HL-60 (cell line): ENCODE measurements around the gene ITGA6.
A peak's percentile ranks its signal among the peaks of the same experiment; 100 is the strongest.

Source experiments
- DNase-seq, 2 experiments: peaks; one replicate each; pipeline ENCODE4 v3.0.0-alpha.2; 2010 to 2020; ENCODE audit warnings: low read depth in 1 of 2, low spot score in 1 of 2
- H3K27ac ChIP-seq: fragments of 250-450 bp; sonication (Bioruptor Pico); replicated peaks from 2 replicates; pipeline ENCODE4 v1.5.1; 2020; ENCODE audit warnings: mild to moderate bottlenecking, moderate library complexity
- H3K27me3 ChIP-seq: fragments of 250-450 bp; sonication (Bioruptor Pico); 2 replicates; pipeline ENCODE4 v1.5.1; 2021; ENCODE audit warnings: mild to moderate bottlenecking, moderate library complexity; ENCODE audit not compliant: insufficient read depth, poor library complexity, severe bottlenecking
- H3K4me3 ChIP-seq: replicated peaks from 2 replicates; pipeline ENCODE4 v1.5.1; 2011; ENCODE audit warnings: mild to moderate bottlenecking, control low read depth, low read length; ENCODE audit not compliant: insufficient read depth
- CTCF ChIP-seq: IDR thresholded peaks from one replicate; pipeline ENCODE4 v1.5.1; 2011; ENCODE audit warnings: low read length, control low read depth, inconsistent platforms; ENCODE audit not compliant: insufficient read depth
- GABPA ChIP-seq: IDR thresholded peaks from 2 replicates; pipeline ENCODE4 v1.6.1; 2012; ENCODE audit warnings: low read depth
- POLR2AphosphoS5 ChIP-seq: IDR thresholded peaks from 2 replicates; pipeline ENCODE4 v1.6.1; 2012; ENCODE audit warnings: low read depth
- REST ChIP-seq: IDR thresholded peaks from 2 replicates; pipeline ENCODE4 v1.6.1; 2012; ENCODE audit warnings: low read depth; ENCODE audit not compliant: insufficient replicate concordance
- SPI1 ChIP-seq: IDR thresholded peaks from 2 replicates; pipeline ENCODE4 v1.6.1; 2012; ENCODE audit warnings: low read depth, mild to moderate bottlenecking, borderline replicate concordance

The ITGA6 gene

GRCh38 chr2:172484253-172484652 lies 56.9 kb downstream of the ITGA6 start:
- no peaks in the 10 kb centered on the region for H3K27me3 ChIP-seq
- H3K27ac ChIP-seq = no peak overlapping the region
- no peak overlapping the region for H3K4me3 ChIP-seq
- peak in 1 of 2 experiments; percentile 22 for DNase-seq
- TF ChIP-seq GABPA = no peak
- TF ChIP-seq SPI1 = no peak
- TF ChIP-seq CTCF = no peak
- TF ChIP-seq REST = no peak
- no peak for TF ChIP-seq POLR2AphosphoS5

DNA sequence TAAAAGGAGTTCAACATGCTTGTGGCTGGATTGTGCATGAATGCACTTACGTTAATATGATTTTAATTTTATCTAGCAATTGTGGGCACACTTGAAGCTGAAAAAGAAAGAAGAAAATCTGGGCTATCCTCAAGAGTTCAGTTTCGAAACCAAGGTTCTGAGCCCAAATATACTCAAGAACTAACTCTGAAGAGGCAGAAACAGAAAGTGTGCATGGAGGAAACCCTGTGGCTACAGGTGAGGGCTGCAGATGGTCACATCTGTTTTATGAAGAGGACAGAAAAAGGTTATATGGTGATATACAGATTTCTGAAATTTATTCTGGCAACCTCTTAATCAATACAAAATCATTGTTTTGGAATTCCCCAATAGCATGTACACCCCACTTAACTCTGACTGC lies 57.3 kb downstream of the ITGA6 start:
- Histone ChIP-seq H3K4me3 (no peak overlapping the region), H3K27ac (no peak overlapping the region), H3K27me3 (no peaks in the 10 kb centered on the region)
- TF ChIP-seq SPI1 (no peak), POLR2AphosphoS5 (no peak), REST (no peak), GABPA (no peak), CTCF (no peak)
- DNase-seq = no peak

GRCh38 chr2:172488556-172488955 lies 61.2 kb downstream of the ITGA6 start:
- no peaks in the 10 kb centered on the region for H3K27me3 ChIP-seq
- DNase-seq = no peak

More at GRCh38 chr2:172488556-172488955, 61.2 kb downstream of the ITGA6 start:
- no peak for TF ChIP-seq SPI1
- no peak for TF ChIP-seq POLR2AphosphoS5
- no peak for TF ChIP-seq GABPA
- no peak for TF ChIP-seq REST
- TF ChIP-seq CTCF = no peak
- H3K27ac ChIP-seq = no peak overlapping the region
- H3K4me3 ChIP-seq = no peak overlapping the region
